NCI-H460 (cell line): ENCODE data around the gene CTDSP1. TPM values are rescaled to one million over a fixed set of nuclear protein-coding genes. Genes with fewer than 3 reads are reported as not detected.

Experiments
- DNase-seq: peaks from one replicate; pipeline ENCODE4 v3.0.0-alpha.2; 2016; ENCODE audit warnings: low read depth; ENCODE audit errors: extremely low read depth
- polyA plus RNA-seq: library from polyadenylated mRNA; depleted of rRNA; stranded (reverse); fragments of >200 nt; gene quantifications from 2 replicates; pipeline ENCODE4 v1.2.3, GENCODE V29; 2014; cell fraction: nucleus; rRNA removed
- total RNA-seq: library from RNA; depleted of rRNA; stranded (reverse); fragments of >200 nt; shearing (Covaris generic); gene quantifications from 2 replicates; pipeline ENCODE4 v1.2.3, GENCODE V29; 2014; rRNA removed

The CTDSP1 gene, protein sequence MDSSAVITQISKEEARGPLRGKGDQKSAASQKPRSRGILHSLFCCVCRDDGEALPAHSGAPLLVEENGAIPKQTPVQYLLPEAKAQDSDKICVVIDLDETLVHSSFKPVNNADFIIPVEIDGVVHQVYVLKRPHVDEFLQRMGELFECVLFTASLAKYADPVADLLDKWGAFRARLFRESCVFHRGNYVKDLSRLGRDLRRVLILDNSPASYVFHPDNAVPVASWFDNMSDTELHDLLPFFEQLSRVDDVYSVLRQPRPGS
- 63.8 and 68.7 TPM in 2 replicates for total RNA-seq
- polyA plus RNA-seq = 86.5 and 88.7 TPM in 2 replicates

DNA sequence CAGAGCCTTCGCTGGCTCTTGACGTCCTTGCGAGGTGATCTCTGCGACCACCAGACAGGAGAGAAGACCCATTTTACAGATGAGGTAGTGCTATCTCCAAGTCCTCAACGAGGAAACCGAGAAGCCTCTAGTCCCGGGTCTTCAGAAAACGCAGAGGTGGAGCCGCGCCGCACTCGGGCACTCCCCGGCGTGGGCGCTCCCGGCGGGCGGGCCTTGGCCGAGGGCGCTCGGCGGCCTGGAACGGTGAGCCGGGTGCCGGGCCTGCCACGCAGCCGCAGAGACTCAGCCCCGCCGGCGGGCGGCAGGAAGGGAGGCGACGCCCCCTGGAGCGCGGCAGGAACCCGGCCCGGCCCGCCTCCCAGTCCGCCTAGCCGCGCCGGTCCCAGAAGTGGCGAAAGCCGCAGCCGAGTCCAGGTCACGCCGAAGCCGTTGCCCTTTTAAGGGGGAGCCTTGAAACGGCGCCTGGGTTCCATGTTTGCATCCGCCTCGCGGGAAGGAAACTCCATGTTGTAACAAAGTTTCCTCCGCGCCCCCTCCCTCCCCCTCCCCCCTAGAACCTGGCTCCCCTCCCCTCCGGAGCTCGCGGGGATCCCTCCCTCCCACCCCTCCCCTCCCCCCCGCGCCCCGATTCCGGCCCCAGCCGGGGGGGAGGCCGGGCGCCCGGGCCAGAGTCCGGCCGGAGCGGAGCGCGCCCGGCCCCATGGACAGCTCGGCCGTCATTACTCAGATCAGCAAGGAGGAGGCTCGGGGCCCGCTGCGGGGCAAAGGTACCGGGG lies at the start of gene CTDSP1:
TSS of gene CTDSP1 (plus strand) at position 478 of the 776 bp plus-strand sequence. CDS start at position 701, 223 bp downstream.
- DNase-seq = peak; percentile 93

DNA sequence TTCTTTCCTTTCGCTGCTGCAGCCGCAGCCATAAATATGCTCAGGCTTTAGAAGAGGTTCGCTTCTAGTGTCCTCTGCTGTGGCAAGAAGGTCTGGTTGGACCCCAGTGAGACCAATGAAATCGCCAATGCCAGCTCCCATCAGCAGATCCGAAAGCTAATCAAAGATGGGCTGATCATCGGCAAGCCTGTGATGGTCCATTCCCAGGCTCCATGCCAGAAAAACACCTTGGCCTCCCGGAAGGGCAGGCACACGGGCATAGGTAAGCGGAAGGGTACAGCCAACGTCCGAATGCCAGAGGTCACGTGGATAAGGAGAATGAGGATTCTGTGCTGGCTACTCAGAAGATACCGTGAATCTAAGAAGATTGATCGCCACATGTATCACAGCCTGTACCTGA lies 45.6 kb upstream of the CTDSP1 start:
- no peak for DNase-seq

DNA sequence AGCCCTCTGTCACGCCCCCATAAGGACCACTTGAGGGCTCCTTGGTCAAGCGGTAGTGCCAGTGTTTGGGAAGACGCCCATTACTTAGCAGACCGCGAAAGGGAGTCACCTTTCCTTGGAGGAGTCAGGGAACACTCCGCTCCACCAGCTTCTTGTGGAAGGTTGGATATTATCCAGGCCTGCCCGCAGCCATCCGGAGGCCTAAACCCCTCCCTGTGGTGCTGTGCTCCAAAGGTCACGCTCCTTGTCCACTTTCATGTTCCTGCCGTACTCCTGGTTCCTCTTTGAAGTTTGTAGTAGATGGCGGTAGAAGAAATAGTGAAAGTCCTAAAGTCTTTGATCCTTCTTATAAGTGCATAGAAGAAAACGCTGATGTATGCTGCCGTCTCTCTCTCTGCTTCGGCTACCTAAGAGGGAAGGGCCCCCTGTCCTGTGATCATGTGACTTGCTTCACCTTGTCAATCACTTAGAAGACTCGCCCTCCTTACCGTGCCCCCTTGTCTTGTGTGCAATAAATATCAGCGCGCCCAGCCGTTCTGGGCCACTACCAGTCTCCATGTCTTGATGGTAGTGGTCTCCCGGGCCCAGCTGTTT lies 44.7 kb upstream of the CTDSP1 start:
- DNase-seq = no peak

DNA sequence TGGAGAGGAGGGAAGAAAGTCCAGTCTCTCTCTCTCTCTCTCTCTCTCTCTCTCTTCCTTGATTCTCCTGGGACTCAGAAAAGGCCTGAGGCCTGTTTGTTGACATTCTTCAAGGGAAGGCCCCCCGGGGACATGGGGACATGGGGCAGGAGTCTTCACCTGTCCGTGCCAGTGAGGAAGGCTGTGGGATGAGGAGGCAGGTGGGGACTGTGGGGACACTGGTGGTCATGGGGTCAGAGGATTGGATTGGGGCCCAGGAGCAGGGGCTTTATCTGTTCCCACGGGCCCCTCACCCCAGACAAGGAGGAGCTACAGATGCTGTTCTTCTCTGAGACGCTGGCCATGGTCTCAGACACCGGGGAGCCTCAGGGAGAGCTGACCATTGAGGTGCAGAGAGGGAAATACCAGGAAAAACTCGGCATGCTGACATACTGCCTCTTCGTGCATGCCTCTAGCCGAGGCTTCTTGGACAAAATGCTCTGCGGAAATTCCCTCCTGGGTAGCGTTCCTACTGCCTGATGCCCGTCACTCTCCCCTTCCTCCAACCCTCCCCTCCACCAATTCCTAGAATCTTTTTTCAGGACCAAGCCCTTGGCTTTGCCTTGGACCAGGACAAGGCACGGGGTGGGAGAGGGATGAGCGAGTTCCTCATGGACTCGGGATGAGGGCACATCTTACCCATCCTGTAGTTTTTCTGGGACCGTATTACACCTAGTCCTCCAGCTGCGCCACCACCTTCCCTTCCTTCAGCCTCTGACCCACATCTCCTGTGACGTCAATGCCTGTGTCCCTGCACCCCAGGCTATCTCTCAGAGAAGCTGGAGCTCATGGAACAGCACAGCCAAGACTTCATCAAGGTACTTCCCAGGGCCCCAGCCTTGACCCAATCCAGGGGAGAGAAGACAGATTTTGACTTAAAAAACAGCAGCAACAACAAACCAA lies 42.2 kb upstream of the CTDSP1 start:
- no peak for DNase-seq

DNA sequence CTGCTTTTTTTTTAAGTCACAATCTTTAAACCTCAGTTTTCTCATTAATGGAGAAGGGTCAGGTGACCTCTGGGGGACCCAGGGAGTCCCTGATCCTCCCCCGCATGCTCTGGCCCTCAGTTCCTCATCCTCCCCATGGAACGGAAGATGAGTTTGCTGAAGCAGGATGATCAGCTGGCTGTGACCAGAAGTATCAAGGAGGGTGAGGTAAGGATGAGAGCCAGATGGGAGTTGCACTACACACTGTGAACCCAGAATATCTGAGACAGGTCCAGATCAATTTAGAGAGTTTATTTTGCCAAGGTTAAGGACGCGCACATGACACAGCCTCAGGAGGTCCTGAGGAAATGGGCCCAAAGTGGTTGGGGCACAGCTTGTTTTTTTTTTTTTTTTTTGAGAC lies 39.2 kb upstream of the CTDSP1 start:
- DNase-seq = no peak

DNA sequence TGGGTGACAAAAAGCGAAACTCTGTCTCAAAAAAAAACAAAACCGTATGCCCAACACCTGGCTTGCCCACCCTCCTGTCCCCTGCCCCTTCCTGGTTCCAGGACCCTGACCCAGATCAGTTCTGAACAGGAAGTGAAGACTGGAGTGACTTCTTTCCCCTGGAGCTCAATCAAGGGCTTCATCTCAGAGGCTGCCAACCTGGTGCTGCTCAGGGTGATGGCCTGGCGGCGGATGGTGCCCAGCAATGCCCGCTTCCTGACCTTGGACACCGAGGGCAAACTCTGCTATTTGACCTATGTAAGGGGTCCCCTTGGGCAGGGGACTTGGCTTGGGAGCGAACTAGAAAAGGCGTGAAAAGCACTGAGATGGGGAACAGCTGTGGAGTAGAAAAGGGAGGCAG lies 37.1 kb upstream of the CTDSP1 start:
- no peak for DNase-seq

DNA sequence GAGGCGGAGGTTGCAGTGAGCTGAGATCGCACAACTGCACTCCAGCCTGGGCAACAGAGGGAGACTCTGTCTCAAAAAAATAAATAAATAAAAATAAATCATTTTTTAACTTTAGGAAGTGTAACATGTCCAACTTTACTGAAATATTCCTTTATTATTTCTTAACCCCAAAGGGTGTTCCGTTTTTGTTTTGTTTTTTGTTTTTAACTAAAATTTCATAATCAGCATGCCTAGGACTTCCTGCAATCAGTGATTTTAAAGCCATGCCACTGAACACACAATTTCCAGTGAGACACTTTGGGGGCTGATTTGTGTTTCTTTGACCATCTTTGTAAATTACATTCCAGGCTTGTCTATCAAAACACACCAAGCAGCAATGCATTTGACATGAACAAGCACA lies 35.9 kb upstream of the CTDSP1 start:
- no peak for DNase-seq

DNA sequence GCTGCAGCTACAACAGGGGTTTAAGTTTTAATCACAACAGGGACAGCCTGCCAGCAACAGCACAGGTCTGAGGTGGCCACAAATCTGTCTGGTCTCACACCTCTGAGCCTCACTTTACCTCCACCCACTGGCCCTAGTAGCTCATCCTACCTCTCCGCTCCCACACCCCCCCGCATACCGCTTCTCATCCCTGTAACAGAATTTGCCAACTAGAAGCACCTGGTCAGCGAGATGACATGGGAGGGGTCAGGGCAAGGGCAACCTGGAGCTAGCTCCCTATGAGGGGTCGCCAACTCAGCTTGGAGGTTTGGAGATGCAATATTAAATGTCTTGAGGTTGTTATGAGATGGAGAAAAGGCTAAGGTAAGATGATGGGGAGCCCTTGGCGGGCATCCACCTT lies 35.5 kb upstream of the CTDSP1 start:
- DNase-seq = no peak

DNA sequence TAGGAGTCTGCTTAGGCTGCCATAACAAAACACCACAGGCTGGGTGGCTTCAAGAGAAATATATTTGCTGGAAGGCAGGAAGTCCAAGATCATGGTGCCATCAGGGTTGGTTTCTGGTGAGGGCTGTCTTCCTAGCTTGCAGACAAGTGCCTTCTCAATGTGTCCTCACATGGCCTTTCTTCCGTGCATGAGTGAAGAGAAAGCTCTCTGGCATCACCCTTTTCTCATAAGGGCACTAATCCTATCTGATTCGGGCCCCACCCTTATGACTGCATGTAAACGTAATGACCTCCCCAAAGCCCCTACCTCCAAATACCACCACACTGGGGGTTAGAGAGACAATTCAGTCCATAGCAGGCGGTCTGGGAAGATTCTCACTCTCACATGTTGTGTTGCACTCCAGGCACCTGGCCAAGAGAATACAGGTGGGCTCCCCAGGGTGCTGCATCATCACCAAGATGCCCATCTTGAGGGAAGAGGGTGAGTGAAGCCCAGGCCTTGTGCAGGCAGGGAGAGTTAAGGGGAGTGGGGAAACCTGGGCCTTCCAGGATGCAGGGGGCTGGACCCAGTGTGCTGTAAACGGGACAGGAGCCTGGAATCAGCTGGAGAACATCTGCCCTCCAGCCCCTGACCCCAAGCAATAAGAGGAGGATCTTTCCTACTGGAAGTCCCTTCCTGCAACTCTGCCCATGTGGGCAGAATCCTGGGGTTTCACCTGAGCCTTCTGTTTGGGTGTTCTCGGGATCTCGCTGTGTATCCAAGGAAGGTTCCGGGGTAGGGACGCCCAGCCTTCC lies 32.9 kb upstream of the CTDSP1 start:
- DNase-seq = peak; percentile 16

DNA sequence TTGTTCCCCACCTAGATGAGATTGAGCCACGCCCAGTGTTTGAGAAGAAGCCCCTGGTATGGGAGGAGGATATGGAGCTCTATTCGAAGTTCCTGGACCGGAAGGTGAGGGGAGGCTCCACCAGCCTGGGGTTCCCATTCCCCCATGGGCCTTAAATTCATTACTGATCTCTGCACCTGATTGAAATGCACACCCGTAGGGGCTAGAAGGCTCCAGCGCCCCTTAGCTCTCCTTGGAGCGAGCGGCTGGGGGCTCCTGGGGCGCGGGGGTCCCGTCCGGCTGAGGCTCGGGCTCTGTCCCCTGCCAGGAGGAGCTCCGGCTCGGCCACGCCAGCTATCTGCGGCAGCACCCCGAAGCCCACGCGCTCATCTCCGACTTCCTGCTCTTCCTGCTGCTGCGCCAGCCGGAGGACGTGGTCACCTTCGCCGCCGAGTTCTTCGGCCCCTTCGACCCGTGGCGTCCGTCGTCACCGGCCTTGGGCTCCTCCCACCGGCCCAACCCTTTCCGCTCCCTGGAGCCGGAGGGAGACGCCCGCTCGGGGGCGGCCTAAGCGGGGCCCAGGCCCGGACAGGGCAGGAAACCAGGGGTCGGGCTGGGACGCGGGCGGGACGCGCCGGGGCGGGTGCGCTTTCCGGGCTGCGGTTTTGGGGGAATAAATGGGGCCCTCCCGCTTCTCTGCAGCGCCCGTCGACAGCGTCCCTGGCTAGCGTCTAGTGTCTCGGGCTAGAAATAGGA lies 32.1 kb upstream of the CTDSP1 start:
- peak; percentile 75 for DNase-seq

DNA sequence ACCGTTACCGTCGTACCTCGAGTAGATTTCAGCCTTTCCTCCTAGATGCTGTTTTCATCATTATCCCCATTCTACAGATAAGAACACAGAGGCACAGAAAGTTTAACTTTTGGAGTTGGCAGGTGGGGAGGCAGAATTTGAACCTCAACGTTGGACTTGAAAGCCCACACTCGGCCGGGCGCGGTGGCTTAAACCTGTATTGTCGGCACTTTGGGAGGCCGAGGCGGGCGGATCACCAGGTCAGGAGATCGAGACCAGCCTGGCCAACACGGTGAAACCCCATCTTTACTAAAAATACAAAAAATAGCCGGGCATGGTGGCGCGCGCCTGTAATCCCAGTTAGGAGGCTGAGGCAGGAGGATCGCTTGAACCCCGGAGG lies 31.5 kb upstream of the CTDSP1 start:
- no peak for DNase-seq

DNA sequence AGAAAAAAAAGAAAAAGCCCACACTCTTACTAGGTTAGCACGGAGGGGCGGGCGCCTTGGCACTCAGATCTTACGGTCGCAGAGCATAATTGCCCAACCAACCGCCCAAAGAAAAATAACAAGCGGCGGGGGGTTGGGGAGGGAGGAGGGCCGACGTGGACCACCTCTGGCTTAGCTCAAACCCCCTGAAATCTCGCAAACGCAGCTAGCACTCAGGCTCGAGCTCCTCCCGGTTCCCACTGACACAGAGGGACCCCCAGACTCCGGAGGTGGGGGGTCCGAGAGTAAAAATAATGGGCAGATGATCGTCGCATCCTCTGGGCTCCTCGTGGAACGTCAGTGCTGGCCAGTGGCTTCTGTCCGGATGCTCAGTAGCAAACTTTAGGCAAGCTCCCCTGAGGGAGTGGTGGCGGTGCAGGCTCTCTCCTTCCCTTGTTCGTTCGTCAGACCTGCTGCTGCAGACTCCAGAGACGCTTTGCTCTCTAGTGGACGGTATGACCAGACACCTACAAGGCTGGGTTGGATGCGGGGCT lies 31.0 kb upstream of the CTDSP1 start:
- no peak for DNase-seq

DNA sequence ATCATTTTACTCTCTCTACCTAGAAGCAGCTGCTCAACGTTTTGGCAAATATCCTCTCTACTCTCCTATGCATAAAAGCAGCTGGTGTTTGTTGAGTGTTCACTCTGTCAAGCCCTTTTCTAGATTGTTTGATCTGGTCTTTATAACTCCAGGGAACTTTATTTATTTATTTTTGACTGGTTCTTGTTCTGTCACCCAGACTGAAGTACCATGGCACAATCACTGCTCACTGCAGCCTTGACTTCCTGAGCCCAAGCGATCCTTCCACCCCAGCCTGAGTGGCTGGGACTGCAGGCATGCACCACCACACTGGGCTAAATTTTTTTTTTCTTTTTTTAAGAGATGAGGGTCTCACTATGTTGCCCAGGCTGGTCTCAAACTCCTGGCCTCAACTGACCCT lies 30.3 kb upstream of the CTDSP1 start:
- DNase-seq = no peak

DNA sequence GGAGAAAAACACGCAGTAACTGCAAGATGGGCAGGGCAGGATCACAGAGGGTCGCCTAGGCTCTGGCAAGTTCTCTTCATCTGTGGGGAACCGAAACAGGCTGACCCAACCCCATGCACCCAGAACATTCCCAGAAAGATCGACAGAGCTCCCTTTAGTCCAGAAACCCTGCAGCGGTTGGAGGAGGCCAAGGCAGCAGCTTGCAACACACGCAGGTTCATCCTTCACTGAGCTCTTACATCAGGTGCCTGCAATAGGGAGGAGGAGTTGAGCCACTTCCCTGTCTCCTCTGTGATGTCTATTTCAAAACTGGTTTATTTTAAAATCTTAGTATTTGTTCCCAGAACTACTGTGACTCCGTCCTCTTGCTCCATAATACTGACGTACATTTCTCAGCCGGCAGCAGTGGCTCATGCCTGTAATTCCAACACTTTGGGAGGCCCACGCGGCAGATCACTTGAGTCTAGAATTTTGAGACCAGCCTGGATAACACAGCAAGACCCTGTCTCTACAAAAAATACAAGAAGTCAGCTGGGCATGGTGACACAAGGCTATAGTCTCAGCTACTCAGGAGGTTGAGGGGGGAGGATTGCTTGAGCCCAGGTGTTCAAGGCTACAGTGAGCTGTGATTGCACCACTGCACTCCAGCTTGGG lies 29.1 kb upstream of the CTDSP1 start:
- DNase-seq = no peak

DNA sequence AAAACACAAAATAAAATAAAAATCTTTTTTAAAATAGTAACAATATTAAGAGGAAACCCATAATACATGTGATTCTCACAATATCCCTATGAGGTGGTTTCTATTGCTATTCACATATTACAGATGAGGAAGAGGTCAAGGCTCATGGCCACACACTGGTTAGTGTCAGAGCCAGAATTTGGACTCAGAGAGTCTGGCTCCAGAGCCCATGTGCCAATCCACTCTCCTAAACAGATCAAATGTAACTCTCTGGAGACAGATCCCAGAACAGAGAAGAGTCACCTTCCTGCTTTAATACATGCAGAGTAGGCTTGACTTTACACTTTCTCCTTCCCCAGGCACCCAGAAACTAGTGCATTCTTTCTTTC lies 27.7 kb upstream of the CTDSP1 start:
- no peak for DNase-seq

DNA sequence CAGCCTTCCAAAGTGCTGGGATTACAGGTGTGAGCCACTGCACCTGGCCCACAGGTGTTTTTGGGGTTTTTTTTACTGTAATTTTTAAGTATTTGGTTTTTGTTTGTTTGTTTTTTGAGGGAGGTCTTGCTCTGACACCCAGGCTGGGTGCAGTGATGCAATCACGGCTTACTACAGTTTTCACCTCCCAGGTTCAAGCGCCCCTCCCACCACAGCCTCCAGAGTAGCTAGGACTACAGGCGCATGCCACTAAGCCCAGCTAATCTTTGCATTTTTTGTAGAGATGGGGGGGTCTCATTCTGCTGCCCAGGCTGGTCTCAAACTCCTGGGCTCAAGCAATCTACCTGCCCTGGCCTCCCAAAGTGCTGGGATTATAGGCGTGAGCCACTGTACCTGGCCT lies 24.9 kb upstream of the CTDSP1 start:
- no peak for DNase-seq

DNA sequence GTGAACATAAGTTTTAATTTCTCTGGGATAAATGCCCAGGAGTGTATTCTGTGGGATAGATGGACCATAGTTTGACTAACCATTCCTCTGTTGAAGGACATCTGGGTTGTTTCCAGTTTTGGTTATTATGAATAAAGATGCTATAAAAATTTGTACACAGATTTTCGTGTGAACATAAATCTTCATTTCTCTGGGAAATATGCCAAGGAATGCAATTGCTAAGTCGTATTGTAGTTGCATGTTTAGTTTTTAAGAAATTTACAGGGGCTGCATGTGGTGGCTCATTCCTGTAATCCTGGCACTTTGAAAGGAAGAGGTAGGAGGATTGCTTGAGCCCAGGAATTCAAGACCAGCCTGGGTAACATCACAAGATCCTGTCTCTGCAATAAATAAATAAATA lies 24.5 kb upstream of the CTDSP1 start:
- DNase-seq = no peak

DNA sequence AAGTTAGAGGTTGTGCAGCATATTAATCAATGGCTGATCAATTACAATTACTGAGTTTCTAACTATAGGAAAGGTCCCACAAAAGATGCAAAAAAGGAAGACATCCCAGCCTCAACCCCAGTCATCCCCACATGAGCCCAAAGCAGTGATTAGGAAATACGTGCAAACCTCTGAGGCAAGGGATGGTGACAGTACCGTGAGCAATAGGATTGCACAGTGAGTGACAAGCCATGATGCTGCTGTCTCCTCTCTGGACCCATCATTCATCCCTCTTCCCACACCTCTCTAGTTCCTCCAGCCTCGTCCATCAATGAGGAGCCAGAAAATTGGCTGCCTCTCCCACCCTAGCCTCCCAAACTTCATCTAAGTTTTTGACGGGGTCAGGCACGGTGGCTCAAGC lies 21.6 kb upstream of the CTDSP1 start:
- no peak for DNase-seq
